MCF 10A (cell line): ENCODE data around the gene MIPOL1. TPM values are rescaled to one million over a fixed set of nuclear protein-coding genes. Genes with fewer than 3 reads are reported as not detected.
"Not testable (repeated sequence)": the region's sequence is repeated elsewhere in the genome, so short reads cannot be mapped to it uniquely, and the experiment has no call there.

Experiments
- BruUV-seq: library from RNA; stranded (reverse); fragments of 400-500 nt; replicated peaks from 2 replicates; lab custom pipeline; 2021; lab: Mats Ljungman, UMichigan
- CTCF ChIA-PET: fragments of 300-600 bp; sonication (Branson Sonifier 250); formaldehyde crosslinking; extraction: SDS; loops from one replicate; lab custom pipeline; 2021; ENCODE audit warnings: antibody characterized with exemption, inconsistent platforms; lab: Yijun Ruan, JAX
- POLR2A ChIA-PET: fragments of 300-600, 350-650 bp; sonication (Branson Sonifier 250); formaldehyde crosslinking; extraction: SDS; loops from one replicate; lab custom pipeline; 2020; ENCODE audit warnings: antibody characterized with exemption, inconsistent platforms; lab: Yijun Ruan, JAX
- DNase-seq: peaks from one replicate; pipeline ENCODE4 v3.0.0-alpha.2; 2018; ENCODE audit not compliant: unreplicated experiment
- H3K27ac Mint-ChIP-seq: one replicate; pipeline ENCODE4 v1.8.0; 2022; ENCODE audit warnings: mild to moderate bottlenecking, low read depth, mixed read lengths; ENCODE audit not compliant: unreplicated experiment
- H3K27me3 Mint-ChIP-seq: one replicate; pipeline ENCODE4 v1.8.0; 2022; ENCODE audit warnings: mixed read lengths; ENCODE audit not compliant: insufficient read depth, unreplicated experiment
- H3K36me3 Mint-ChIP-seq: one replicate; pipeline ENCODE4 v1.8.0; 2022; ENCODE audit warnings: mild to moderate bottlenecking, moderate library complexity, mixed read lengths; ENCODE audit not compliant: insufficient read depth, unreplicated experiment
- H3K4me1 Mint-ChIP-seq: one replicate; pipeline ENCODE4 v1.8.0; 2022; ENCODE audit warnings: mixed read lengths; ENCODE audit not compliant: insufficient read depth, unreplicated experiment
- H3K4me3 Mint-ChIP-seq: one replicate; pipeline ENCODE4 v1.8.0; 2022; ENCODE audit warnings: mild to moderate bottlenecking, moderate library complexity, mixed read lengths; ENCODE audit not compliant: unreplicated experiment
- H3K9me3 Mint-ChIP-seq: one replicate; pipeline ENCODE4 v1.8.0; 2022; ENCODE audit warnings: mixed read lengths; ENCODE audit not compliant: unreplicated experiment
- intact Hi-C: fragments of 100-400 bp; cut with micrococcal nuclease; formaldehyde crosslinking; loops from 2 replicates; pipeline ENCODE4 v1.14.1; 2022
- total RNA-seq: library from RNA; stranded (reverse); gene quantifications from 2 replicates; pipeline ENCODE4 v1.2.3, GENCODE V29; 2022
- TF ChIP-seq, protein P1 (sequence below): fragments of 200-600 bp; IDR thresholded peaks from one replicate; pipeline ENCODE4 v1.8.0; 2022; ENCODE audit warnings: antibody characterized with exemption, mild to moderate bottlenecking; ENCODE audit not compliant: unreplicated experiment

Gene MIPOL1
- total RNA-seq, 1 experiment from 2014 or later = 16.3 TPM

DNA sequence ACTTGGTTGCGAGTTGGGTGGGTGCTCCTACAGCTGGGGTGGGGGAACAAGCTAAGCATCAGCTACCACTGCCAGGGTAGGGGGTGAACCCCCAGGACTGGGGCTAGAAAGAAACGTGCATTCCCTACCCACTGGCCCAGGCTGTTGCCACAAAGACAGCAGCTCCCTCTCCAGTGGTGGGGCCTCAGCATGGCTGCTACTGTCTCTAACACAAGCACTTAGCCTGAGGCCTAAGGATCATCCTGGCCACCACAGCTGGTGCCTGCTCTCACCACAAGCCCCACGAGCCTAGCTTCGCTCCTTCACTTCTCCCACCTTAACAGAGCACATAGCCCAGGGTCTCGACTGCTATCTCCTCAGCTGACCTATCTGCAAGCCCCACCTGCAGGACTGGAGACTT lies 44.3 kb upstream of the MIPOL1 start:
- Mint-ChIP-seq H3K36me3 (no peaks in the 10 kb centered on the region), H3K9me3 (no peaks in the 10 kb centered on the region), H3K4me1 (peaks cover 12% of the 10 kb centered on the region), H3K27me3 (no peaks in the 10 kb centered on the region), H3K27ac (no peak overlapping the region), H3K4me3 (no peak overlapping the region)
- intact Hi-C loops = no loop called here
- CTCF ChIA-PET = interaction anchor here (0.5 to 7.7 kb wide), 9 partner anchors 36 to 1082 kb away, joined by 3 to 119 read pairs (median 4); no protein-coding TSS in a partner anchor
- TF ChIP-seq, protein P1, sequence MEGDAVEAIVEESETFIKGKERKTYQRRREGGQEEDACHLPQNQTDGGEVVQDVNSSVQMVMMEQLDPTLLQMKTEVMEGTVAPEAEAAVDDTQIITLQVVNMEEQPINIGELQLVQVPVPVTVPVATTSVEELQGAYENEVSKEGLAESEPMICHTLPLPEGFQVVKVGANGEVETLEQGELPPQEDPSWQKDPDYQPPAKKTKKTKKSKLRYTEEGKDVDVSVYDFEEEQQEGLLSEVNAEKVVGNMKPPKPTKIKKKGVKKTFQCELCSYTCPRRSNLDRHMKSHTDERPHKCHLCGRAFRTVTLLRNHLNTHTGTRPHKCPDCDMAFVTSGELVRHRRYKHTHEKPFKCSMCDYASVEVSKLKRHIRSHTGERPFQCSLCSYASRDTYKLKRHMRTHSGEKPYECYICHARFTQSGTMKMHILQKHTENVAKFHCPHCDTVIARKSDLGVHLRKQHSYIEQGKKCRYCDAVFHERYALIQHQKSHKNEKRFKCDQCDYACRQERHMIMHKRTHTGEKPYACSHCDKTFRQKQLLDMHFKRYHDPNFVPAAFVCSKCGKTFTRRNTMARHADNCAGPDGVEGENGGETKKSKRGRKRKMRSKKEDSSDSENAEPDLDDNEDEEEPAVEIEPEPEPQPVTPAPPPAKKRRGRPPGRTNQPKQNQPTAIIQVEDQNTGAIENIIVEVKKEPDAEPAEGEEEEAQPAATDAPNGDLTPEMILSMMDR = no peak
- no peak for DNase-seq
- POLR2A ChIA-PET = interaction anchor here (0.5 to 0.6 kb wide), 3 partner anchors 48 to 1276 kb away, joined by 3 read pairs; no protein-coding TSS in a partner anchor
- BruUV-seq = no TSS peak

GRCh38 chr14:37157987-37158386 lies 39.8 kb upstream of the MIPOL1 start:
- no peaks in the 10 kb centered on the region for H3K27me3 Mint-ChIP-seq
- H3K27ac Mint-ChIP-seq = no peak overlapping the region
- H3K9me3 Mint-ChIP-seq = peaks cover 6% of the 10 kb centered on the region
- ChIA-PET POLR2A (interaction anchor here (1.0 kb wide), 1 partner anchor 13 kb away, joined by 3 read pairs; no protein-coding TSS in a partner anchor), CTCF (interaction anchor here (0.7 to 1.5 kb wide), 2 partner anchors 8 to 763 kb away, joined by 3 to 9 read pairs; no protein-coding TSS in a partner anchor)
- BruUV-seq = no TSS peak
- H3K36me3 Mint-ChIP-seq = no peaks in the 10 kb centered on the region
- no peaks in the 10 kb centered on the region for H3K4me1 Mint-ChIP-seq
- TF ChIP-seq, protein P1 = no peak
- no peak for DNase-seq
- intact Hi-C loops = no loop called here
- no peak overlapping the region for H3K4me3 Mint-ChIP-seq

- H3K4me1 Mint-ChIP-seq, H3K27ac Mint-ChIP-seq, DNase-seq, H3K27me3 Mint-ChIP-seq, H3K9me3 Mint-ChIP-seq, CTCF ChIA-PET, intact Hi-C loops, BruUV-seq, POLR2A ChIA-PET, H3K36me3 Mint-ChIP-seq, H3K4me3 Mint-ChIP-seq: not testable (repeated sequence)
Measured at GRCh38 chr14:37162307-37162706, 35.4 kb upstream of the MIPOL1 start.

- no TSS peak for BruUV-seq
- ChIA-PET POLR2A (no interaction called here), CTCF (no interaction called here)
- no peaks in the 10 kb centered on the region for H3K36me3 Mint-ChIP-seq
- intact Hi-C loops = no loop called here
- no peak overlapping the region for H3K4me3 Mint-ChIP-seq
- DNase-seq = no peak
- TF ChIP-seq, protein P1 = no peak
- H3K27me3 Mint-ChIP-seq = no peaks in the 10 kb centered on the region
- no peaks in the 10 kb centered on the region for H3K4me1 Mint-ChIP-seq
- no peaks in the 10 kb centered on the region for H3K9me3 Mint-ChIP-seq
- H3K27ac Mint-ChIP-seq = no peak overlapping the region
Measured at GRCh38 chr14:37165794-37166193, 31.9 kb upstream of the MIPOL1 start.
